HCT116 (cell line): Measurements from ENCODE around the gene MAPK6. TPM values are rescaled to one million over a fixed set of nuclear protein-coding genes. Genes with fewer than 3 reads are reported as not detected.

Experiments used
- ATAC-seq: fragments of 200-7000 bp; cut with Tn5 transposase; 2 replicates; pipeline ENCODE4 v1.9.1; 2020; ENCODE audit warnings: mild to moderate bottlenecking, moderate library complexity
- BruUV-seq: library from RNA; stranded (reverse); fragments of 400-500 nt; replicated peaks from 2 replicates; lab custom pipeline; 2021; lab: Mats Ljungman, UMichigan
- CTCF ChIA-PET: fragments of 300-600 bp; sonication (Branson Sonifier 250); formaldehyde crosslinking; loops from one replicate; lab custom pipeline; 2021; ENCODE audit warnings: antibody characterized with exemption; lab: Charles Lee
- POLR2A ChIA-PET: fragments of 300-600, 350-600 bp; sonication (Branson Sonifier 250); formaldehyde crosslinking; loops from one replicate; lab custom pipeline; 2021; ENCODE audit warnings: antibody characterized with exemption; lab: Charles Lee
- RAD21 ChIA-PET, 2 experiments: fragments of 300-600 bp; sonication (Branson Sonifier 250); formaldehyde crosslinking; loops; one replicate each; lab custom pipeline; 2023; ENCODE audit warnings: low total read pairs in 2 of 2; ENCODE audit not compliant: uncharacterized antibody in 2 of 2, unreplicated experiment in 2 of 2, low non-redundant PET in 1 of 2; lab: Charles Lee
- DNase-seq: peaks from one replicate; pipeline ENCODE4 v3.0.0-alpha.2; 2010; ENCODE audit warnings: low read depth, low spot score
- H2AFZ ChIP-seq: fragments of 200-600 bp; shearing (Covaris generic), sonication (generic); 2 replicates; pipeline ENCODE4 v1.6.1; 2017; ENCODE audit warnings: low read depth, mixed run types, mixed read lengths, antibody characterized with exemption, low read length; ENCODE audit not compliant: poor library complexity, severe bottlenecking
- H3K27ac ChIP-seq: 2 replicates; pipeline ENCODE4 v1.5.1; 2012; ENCODE audit warnings: low read depth, low read length
- H3K27me3 ChIP-seq: fragments of 200-600 bp; sonication (generic); 2 replicates; pipeline ENCODE4 v1.6.1; 2016; ENCODE audit warnings: mixed run types, low read length, mixed read lengths; ENCODE audit not compliant: insufficient read depth
- H3K36me3 ChIP-seq, 2 experiments: fragments of 200-500 bp in 1 of 2; fragments of 200-600 bp in 1 of 2; sonication (Bioruptor generic) in 1 of 2; sonication (generic) in 1 of 2; 2 replicates each; pipeline versions ENCODE4 v1.5.1 to v1.6.1; 2014 to 2016; ENCODE audit warnings: low read length in 2 of 2, inconsistent platforms in 1 of 2, mixed read lengths in 1 of 2, mixed run types in 1 of 2; ENCODE audit not compliant: insufficient read depth in 2 of 2, control insufficient read depth in 1 of 2
- H3K4me1 ChIP-seq, 2 experiments: fragments of 200-600 bp in 1 of 2; sonication (generic) in 1 of 2; 2 replicates each; pipeline versions ENCODE4 v1.5.1 to v1.6.1; 2012 to 2017; ENCODE audit warnings: low read length in 2 of 2, inconsistent platforms in 1 of 2, mild to moderate bottlenecking in 1 of 2, mixed read lengths in 1 of 2, mixed run types in 1 of 2, moderate library complexity in 1 of 2; ENCODE audit not compliant: insufficient read depth in 2 of 2, control insufficient read depth in 1 of 2
- H3K4me2 ChIP-seq: fragments of 200-600 bp; sonication (generic); 2 replicates; pipeline ENCODE4 v1.6.1; 2017; ENCODE audit warnings: mixed run types, low read length, mixed read lengths
- H3K4me3 ChIP-seq, 2 experiments: fragments of 200-600 bp in 1 of 2; sonication (generic) in 1 of 2; replicated peaks in 1 of 2; 2 replicates each; pipeline ENCODE4 v1.5.1; 2011 to 2016; ENCODE audit warnings: low read length in 2 of 2, control low read depth in 1 of 2, low read depth in 1 of 2, mild to moderate bottlenecking in 1 of 2, mixed read lengths in 1 of 2, mixed run types in 1 of 2
- H3K79me2 ChIP-seq: fragments of 200-600 bp; sonication (generic); 2 replicates; pipeline ENCODE4 v1.6.1; 2017; ENCODE audit warnings: mild to moderate bottlenecking, mixed run types, low read length, moderate library complexity, mixed read lengths; ENCODE audit not compliant: insufficient read depth
- H3K9ac ChIP-seq: fragments of 200-600 bp; sonication (generic); 2 replicates; pipeline ENCODE4 v1.6.1; 2016; ENCODE audit warnings: low read length, mixed read lengths
- H3K9me2 ChIP-seq: fragments of 200-600 bp; sonication (generic), shearing (Covaris generic); 2 replicates; pipeline ENCODE4 v1.6.1; 2017; ENCODE audit warnings: mixed run types, mild to moderate bottlenecking, moderate library complexity; ENCODE audit not compliant: insufficient read depth
- H3K9me3 ChIP-seq, 2 experiments: fragments of 200-500 bp in 1 of 2; fragments of 200-600 bp in 1 of 2; sonication (Bioruptor generic) in 1 of 2; sonication (generic) in 1 of 2; 2 replicates each; pipeline ENCODE4 v1.6.1; 2014 to 2017; ENCODE audit warnings: low read length in 2 of 2, mixed read lengths in 2 of 2, inconsistent platforms in 1 of 2, low read depth in 1 of 2, mild to moderate bottlenecking in 1 of 2, mixed run types in 1 of 2, moderate library complexity in 1 of 2; ENCODE audit not compliant: control insufficient read depth in 1 of 2, insufficient read depth in 1 of 2
- H4K20me1 ChIP-seq: fragments of 200-600 bp; sonication (generic), shearing (Covaris generic); 2 replicates; pipeline ENCODE4 v1.6.1; 2017; ENCODE audit warnings: mixed run types, mild to moderate bottlenecking, moderate library complexity; ENCODE audit not compliant: insufficient read depth
- CBX3 ChIP-seq: IDR thresholded peaks from 2 replicates; pipeline ENCODE4 v1.6.1; 2012; ENCODE audit warnings: low read depth
- CEBPB ChIP-seq: IDR thresholded peaks from 2 replicates; pipeline ENCODE4 v1.6.1; 2012; ENCODE audit warnings: low read depth
- CTCF ChIP-seq, 3 experiments: fragments of 200-600 bp in 1 of 3; sonication (generic) in 1 of 3; IDR thresholded peaks in 2 of 3; conservative IDR thresholded peaks in 1 of 3; 2 replicates each; pipeline ENCODE4 v1.5.1; 2012 to 2017; ENCODE audit warnings: low read depth in 2 of 3, low read length in 2 of 3, antibody characterized with exemption in 1 of 3, borderline replicate concordance in 1 of 3, control low read depth in 1 of 3, mild to moderate bottlenecking in 1 of 3, mixed read lengths in 1 of 3, mixed run types in 1 of 3, moderate library complexity in 1 of 3; ENCODE audit not compliant: insufficient read depth in 1 of 3
- ELF1 ChIP-seq: IDR thresholded peaks from 2 replicates; pipeline ENCODE4 v1.6.1; 2012; ENCODE audit warnings: low read depth, borderline replicate concordance
- EZH2 ChIP-seq: fragments of 200-600 bp; sonication (generic); IDR thresholded peaks from 2 replicates; pipeline ENCODE4 v1.6.1; 2017; ENCODE audit warnings: antibody characterized with exemption, mixed run types
- EZH2phosphoT487 ChIP-seq: fragments of 200-600 bp; IDR thresholded peaks from 2 replicates; pipeline ENCODE4 v1.6.1; 2018; ENCODE audit warnings: antibody characterized with exemption, borderline replicate concordance
- FOSL1 ChIP-seq: IDR thresholded peaks from 2 replicates; pipeline ENCODE4 v1.6.1; 2012; ENCODE audit warnings: low read depth
- POLR2A ChIP-seq: IDR thresholded peaks from 2 replicates; pipeline ENCODE4 v1.7.0; 2011; ENCODE audit warnings: borderline replicate concordance; ENCODE audit not compliant: insufficient read depth, insufficient read length; ENCODE audit errors: extremely low read depth
- RAD21 ChIP-seq: IDR thresholded peaks from 2 replicates; pipeline ENCODE4 v1.6.1; 2012; ENCODE audit warnings: low read depth, mild to moderate bottlenecking
- REST ChIP-seq: IDR thresholded peaks from 2 replicates; pipeline ENCODE4 v1.6.1; 2012; ENCODE audit warnings: low read depth
- SIN3A ChIP-seq: IDR thresholded peaks from 2 replicates; pipeline ENCODE4 v1.6.1; 2012; ENCODE audit warnings: low read depth
- SP1 ChIP-seq: IDR thresholded peaks from 2 replicates; pipeline ENCODE4 v1.6.1; 2012; ENCODE audit warnings: low read depth
- SRF ChIP-seq: IDR thresholded peaks from 2 replicates; pipeline ENCODE4 v1.6.1; 2012; ENCODE audit warnings: low read depth
- TCF7L2 ChIP-seq: IDR thresholded peaks from 2 replicates; pipeline ENCODE4 v1.7.0; 2011; ENCODE audit warnings: borderline replicate concordance, inconsistent platforms; ENCODE audit not compliant: insufficient read depth, insufficient read length; ENCODE audit errors: extremely low read depth
- YY1 ChIP-seq: IDR thresholded peaks from 2 replicates; pipeline ENCODE4 v1.6.1; 2011; ENCODE audit warnings: low read length, low read depth, moderate library complexity, mild to moderate bottlenecking; ENCODE audit not compliant: insufficient replicate concordance; ENCODE audit errors: extremely low read depth
- ZFX ChIP-seq: fragments of 450-650 bp; IDR thresholded peaks from 2 replicates; pipeline ENCODE4 v1.6.1; 2017
- ZNF274 ChIP-seq: fragments of 200-500 bp; sonication (Bioruptor generic); IDR thresholded peaks from 2 replicates; pipeline ENCODE4 v1.6.1; 2014; ENCODE audit warnings: mild to moderate bottlenecking, low read depth, low read length, inconsistent platforms
- intact Hi-C: fragments of 100-400 bp; cut with micrococcal nuclease; formaldehyde crosslinking; loops from 2 replicates; pipeline ENCODE4 v1.10.0; 2022
- total RNA-seq: library from RNA; stranded (reverse); gene quantifications from one replicate; pipeline ENCODE4 v1.2.1, GENCODE V29; 2021; ENCODE audit not compliant: unreplicated experiment
- TF ChIP-seq, protein P1 (sequence below): IDR thresholded peaks from 2 replicates; pipeline ENCODE4 v1.6.1; 2012

The MAPK6 gene
- total RNA-seq, 1 experiment from 2014 or later: 57.4 TPM

DNA sequence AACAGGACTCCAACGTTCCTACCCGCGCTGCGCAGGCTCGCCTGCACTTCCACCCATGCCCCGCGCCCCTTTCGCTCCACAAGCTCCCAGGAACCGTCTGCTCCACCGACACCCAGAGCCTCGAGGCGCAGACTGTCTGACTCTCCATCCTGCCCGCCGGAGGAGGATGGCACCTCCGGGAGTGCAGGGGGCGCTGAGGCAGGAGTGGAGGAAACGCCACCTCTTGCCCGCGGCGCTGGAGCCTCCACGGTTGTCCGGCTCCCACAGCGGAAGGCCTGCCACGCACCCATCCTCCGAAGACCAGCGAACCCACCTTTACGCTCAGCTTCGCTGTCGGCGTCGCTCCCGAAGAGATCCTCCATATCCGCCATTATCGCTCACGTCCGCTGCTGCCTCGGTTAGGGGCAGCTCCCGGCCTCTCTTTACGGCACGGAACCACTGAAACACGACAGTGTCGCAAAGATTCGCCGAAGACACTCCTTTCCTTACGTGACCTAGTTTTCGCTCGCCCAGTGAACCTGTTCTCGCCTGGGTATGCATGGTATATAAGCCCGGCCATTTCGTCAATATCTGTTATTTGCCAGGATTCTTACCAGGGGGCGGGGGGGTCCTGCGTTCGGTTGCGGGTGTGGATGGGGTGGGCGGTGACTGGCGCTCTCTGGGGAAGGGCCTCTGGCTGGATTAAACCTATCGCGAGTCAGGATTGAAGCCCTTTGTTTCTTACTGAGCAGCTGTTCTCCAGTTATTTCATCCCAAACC lies 47.5 kb upstream of the MAPK6 start, which contains the start of gene LEO1:
Gene LEO1 (minus strand): TSS at position 404 of the 759 bp plus-strand sequence. CDS start 33 bp downstream, at position 371.
- Histone ChIP-seq H4K20me1 (no peaks in the 10 kb centered on the region), H3K36me3 (no peaks in the 10 kb centered on the region), H3K9me2 (no peaks in the 10 kb centered on the region), H3K27me3 (no peaks in the 10 kb centered on the region), H2AFZ (peak within 1 kb of the TSS; percentile 92), H3K9ac (peak within 1 kb of the TSS; percentile 88), H3K9me3 (no peaks in the 10 kb centered on the region), H3K4me3 (peak within 1 kb of the TSS; percentile 91 to 99), H3K27ac (peak within 1 kb of the TSS; percentile 94), H3K4me1 (peaks cover 9 to 10% of the 10 kb centered on the region in 2 experiments; a peak in 3 of 4 replicates), H3K4me2 (peak within 1 kb of the TSS; percentile 69), H3K79me2 (peaks cover 47% of the 10 kb centered on the region)
- peak; percentile 95 for DNase-seq
- peak; percentile 85 for ATAC-seq
- intact Hi-C loops: no loop called here
- CTCF ChIA-PET: interaction anchor here (1.3 kb wide), 1 partner anchor 107 kb away, joined by 3 read pairs; no protein-coding TSS in a partner anchor
- RAD21 ChIA-PET: interaction anchor here in 1 of 2 experiments (0.7 kb wide), 1 partner anchor 85 kb away, joined by 3 read pairs; no protein-coding TSS in a partner anchor
- POLR2A ChIA-PET: interaction anchor here (0.6 to 1.3 kb wide), 11 partner anchors 9 to 589 kb away, joined by 3 to 4 read pairs (median 3); no protein-coding TSS in a partner anchor
- TSS peak; percentile 90 for BruUV-seq
- TF ChIP-seq FOSL1: no peak
- TF ChIP-seq, protein P1, sequence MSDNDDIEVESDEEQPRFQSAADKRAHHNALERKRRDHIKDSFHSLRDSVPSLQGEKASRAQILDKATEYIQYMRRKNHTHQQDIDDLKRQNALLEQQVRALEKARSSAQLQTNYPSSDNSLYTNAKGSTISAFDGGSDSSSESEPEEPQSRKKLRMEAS: 0 out of 2 replicates have a peak, but pooled peaks have one; percentile 45
- peak; percentile 13; the same call in 1 of the 2 replicates for TF ChIP-seq CBX3
- no peak for TF ChIP-seq CEBPB
- peak in 2 of 3 experiments; percentile 40 to 43; a peak in 4 of 6 replicates for TF ChIP-seq CTCF (IDR thresholded peaks at IDR 0.05 in 2 of 3, conservative IDR thresholded peaks at IDR 0.05 in 1 of 3; ENCODE audit: borderline replicate concordance in 1 of 3, insufficient read depth in 1 of 3, low read depth in 2 of 3, low read length in 2 of 3)
- peak; percentile 93 for TF ChIP-seq POLR2A
- TF ChIP-seq SP1: no peak
- no peak for TF ChIP-seq ELF1
- no peak for TF ChIP-seq SRF
- TF ChIP-seq EZH2: no peak
- TF ChIP-seq RAD21: no peak
- no peak for TF ChIP-seq REST
- TF ChIP-seq SIN3A: peak; percentile 64; the same call in 1 of the 2 replicates
- peak; percentile 95 for TF ChIP-seq YY1
- no peak for TF ChIP-seq EZH2phosphoT487
- TF ChIP-seq ZFX: peak; percentile 32; the same call in 1 of the 2 replicates
- TF ChIP-seq TCF7L2: peak; percentile 56
- no peak for TF ChIP-seq ZNF274
